Stimulated activated CD8-positive, alpha-beta memory T cell treated with anti-CD3 and anti-CD28 coated beads, Interleukin-7, amount 100 ng/mL, for 1 hour (primary cell): ENCODE measurements around the gene ZNF423.
A peak's percentile ranks its signal among the peaks of the same experiment; 100 is the strongest.

Experiments
- DNase-seq, 2 donors: peaks; one replicate each; pipeline ENCODE4 v3.0.0-alpha.2; 2020; ENCODE audit warnings: low read depth in 2 of 2

Gene ZNF423

DNA sequence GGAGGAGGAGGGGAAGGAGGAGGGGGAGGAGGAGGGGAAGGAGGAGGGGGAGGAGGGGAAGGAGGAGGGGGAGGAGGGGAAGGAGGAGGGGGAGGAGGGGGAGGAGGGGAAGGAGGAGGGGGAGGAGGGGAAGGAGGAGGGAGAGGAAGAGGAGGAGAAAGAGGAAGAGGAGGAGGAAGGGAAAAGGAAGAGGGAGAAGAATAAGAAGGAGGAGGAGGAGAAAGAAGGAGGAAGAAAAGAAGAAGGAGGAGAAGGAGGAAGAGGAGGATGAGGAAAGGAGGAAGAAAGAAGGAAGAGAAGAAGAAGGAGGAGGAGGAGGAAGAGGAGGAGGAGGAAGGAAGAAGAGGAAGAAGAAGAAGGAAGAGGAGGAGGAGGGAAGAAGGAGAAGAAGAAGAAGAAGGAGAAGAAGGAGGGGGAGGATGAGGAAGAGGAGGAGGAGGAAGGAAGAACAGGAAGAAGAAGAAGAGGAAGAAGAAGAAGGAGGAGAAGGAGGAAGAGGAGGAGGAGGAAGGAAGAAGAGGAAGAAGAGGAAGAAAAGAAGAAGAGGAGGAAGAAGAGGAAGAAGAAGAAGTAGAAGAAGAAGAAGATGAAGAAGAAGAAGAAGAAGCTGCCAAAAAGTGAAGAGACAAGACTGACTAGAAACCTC lies 378.5 kb downstream of the ZNF423 start:
- DNase-seq, result no peak

GRCh38 chr16:49474741-49475140 lies 381.2 kb downstream of the ZNF423 start:
- no peak for DNase-seq

DNA sequence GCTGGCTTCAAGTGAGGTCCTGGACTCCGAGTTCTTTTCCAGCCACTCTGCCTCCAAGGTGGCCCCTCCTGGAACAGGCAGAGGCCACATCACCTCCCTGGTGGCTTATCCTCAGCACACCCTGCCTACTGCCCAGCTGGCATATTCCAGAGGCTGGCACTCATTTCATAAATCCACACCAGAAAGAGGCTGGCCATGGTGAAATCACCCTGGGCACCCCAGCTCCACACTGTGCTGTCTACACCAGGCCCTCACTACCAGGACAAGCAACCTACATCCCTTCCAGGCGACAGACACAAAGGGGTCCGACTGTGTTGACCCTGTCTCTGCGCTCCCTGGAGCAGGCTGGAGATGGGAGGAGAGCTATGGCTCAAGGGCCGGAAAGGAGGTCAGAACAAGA lies 382.1 kb downstream of the ZNF423 start:
- no peak for DNase-seq

DNA sequence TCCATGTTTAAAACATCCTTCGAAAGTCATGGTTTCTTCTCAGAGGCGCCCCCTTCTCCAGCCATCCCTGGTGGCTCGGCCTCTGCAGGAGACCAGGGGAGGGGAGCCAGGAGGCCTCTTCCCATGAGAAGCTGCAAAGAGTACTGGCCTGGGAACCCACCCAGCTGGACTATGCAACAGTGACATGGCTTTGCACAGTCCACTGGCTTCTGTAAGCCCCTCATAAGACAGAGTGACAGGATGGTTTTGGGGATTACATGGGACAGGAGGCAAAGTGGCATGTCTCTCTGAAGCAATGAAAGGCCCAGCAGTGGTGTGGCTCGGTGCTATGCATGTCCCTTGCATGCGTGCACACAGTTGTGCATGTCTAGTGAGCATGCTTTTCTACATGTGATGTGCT lies 382.8 kb downstream of the ZNF423 start:
- no peak for DNase-seq

GRCh38 chr16:49472598-49472997 lies 383.3 kb downstream of the ZNF423 start:
- DNase-seq, result no peak

GRCh38 chr16:49471038-49471727 lies 384.7 kb downstream of the ZNF423 start:
- no peak for DNase-seq

DNA sequence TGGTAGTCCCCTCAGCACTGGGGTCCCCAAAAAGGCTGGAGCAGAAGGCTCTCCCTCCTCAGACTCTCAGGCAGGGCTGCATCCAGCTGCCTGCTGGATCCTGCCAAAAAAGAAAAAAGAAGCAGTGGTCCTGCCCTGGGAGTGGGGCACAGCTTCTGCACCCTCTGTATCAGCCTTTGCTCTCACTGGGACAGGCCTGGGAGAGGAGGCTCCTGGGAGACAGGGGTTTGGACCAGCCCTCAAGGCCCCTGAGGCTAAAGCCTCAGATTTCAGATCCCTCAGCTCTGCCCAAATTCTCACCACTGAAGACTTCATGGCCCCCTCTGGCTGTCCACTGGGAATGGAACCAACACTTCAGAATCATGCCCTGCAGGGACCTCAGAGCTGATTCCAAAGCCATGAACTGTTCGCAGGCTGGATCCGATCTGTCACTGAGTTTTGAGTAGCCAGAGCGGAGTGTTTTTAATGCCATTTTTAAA lies 385.4 kb downstream of the ZNF423 start:
- no peak for DNase-seq

- no peak for DNase-seq
Observed at GRCh38 chr16:49469930-49470451, 385.9 kb downstream of the ZNF423 start.

DNA sequence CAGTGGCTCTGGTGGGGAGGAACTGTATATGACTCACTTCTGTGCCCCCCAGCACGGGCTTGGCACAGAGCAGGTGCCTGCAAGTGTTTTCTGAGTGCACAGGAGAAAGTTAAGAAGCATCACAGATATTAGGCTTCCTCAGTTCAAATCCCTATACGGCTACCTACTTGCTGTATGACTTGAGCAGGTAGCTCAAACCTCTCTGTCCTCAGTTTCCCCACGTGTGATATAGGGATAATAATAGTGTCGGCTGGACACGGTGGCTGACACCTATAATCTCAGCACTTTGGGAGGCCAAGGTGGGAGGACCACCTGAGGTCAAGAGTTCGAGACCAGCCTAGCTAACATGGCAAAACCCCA lies 386.6 kb downstream of the ZNF423 start:
- DNase-seq, result no peak

- DNase-seq, result no peak
Observed at GRCh38 chr16:49468611-49469310, 387.2 kb downstream of the ZNF423 start.

GRCh38 chr16:49467540-49468372 lies 388.2 kb downstream of the ZNF423 start:
- DNase-seq, result no peak

- no peak for DNase-seq
Observed at GRCh38 chr16:49466881-49467280, 389.0 kb downstream of the ZNF423 start.

- DNase-seq, result no peak
Observed at GRCh38 chr16:49466529-49466831, 389.4 kb downstream of the ZNF423 start.

GRCh38 chr16:49465661-49466528 lies 390.0 kb downstream of the ZNF423 start:
- DNase-seq, result no peak

DNA sequence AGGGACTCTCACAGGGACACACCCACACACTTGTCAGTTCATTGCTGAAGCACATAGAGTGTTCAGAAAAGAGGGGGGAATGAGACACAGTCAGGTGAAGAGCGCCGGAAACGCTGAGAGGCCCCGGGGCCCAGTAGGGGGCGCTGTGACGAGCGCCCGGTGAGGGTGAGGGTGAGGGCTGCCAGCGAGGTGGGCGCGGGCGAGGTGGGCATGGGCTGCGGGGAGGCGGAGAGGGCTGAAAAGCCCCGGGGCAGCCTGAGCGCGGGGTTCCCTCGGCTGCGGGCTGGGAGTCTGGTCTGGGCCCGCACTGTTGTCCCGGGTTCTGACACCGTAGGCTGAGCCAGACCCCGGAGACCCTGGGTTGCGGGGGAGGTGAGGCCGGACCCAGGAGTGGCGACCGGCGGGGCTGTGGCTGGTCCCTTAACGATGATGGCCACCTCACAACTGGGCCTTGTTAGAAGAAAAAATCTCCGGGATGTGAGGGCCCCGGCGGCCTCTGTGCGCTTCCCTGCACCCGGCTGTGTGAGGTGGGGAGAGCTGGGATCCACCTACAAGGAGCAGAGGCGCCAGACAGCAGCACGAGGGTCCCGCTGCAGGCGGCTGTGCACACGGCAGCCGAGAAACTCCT lies 390.9 kb downstream of the ZNF423 start:
- DNase-seq, result no peak

GRCh38 chr16:49464093-49464492 lies 391.8 kb downstream of the ZNF423 start:
- DNase-seq, result no peak

GRCh38 chr16:49463529-49463928 lies 392.4 kb downstream of the ZNF423 start:
- DNase-seq, result peak; percentile 33 to 45

DNA sequence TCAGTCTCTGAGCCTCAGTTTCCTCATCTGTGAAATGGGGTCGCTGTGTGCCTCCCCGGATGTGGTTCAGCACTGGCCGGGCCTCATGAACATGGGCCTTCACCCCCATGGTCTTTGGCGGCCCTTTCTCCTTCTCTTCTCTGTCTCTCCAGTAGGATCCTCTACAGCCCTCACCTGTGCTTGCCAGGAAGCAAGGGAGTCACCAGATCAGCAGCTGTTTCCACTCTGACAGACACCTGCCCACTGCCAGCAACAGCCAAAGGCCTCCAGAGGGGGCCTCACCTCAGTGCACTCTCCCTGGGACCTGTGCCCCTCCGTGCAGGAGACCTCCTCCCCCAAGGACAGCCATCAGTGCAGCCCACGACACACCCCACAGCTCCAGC lies 392.9 kb downstream of the ZNF423 start:
- no peak for DNase-seq

DNA sequence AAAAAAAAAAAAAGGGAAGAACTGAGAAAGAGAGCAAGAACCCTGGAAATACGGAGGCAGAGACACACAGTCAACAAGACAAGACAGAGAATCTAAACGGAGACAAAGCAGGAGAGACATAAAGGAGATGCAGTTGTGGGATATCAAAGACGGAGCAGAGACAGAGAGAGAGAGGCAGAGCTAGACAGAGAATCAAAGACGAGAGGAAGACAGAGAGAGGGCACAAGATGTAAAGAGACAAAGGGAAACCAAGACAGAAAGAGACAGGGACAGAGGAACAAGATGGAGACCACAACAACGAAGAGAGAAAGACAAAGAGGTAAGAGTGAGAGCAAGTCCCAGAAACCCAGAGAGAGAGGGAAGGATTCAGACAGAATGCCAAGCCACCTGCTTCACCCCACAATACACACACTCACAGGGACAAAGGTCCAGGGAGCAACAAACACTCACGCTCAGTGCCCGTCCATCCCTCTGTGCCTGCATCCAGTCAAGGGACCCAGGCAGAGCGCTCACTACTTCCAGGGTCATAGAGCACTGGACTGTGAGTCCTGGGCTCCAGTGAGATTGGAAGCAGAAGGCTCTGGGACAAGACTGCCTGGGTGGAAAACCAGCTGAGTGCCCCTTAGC lies 393.4 kb downstream of the ZNF423 start:
- no peak for DNase-seq

- DNase-seq, result no peak
Observed at GRCh38 chr16:49461517-49461951, 394.4 kb downstream of the ZNF423 start.
